VCaP (cell line): ENCODE measurements around the gene SPSB4.

ENCODE experiments used
- H3K27ac ChIP-seq: fragments of 450-650 bp; 2 replicates; pipeline ENCODE4 v1.5.1; 2017
- CTCF ChIP-seq: fragments of 450-650 bp; conservative IDR thresholded peaks from 2 replicates; pipeline ENCODE4 v1.5.1; 2017; ENCODE audit warnings: mild to moderate bottlenecking, moderate library complexity

SPSB4 gene

GRCh38 chr3:141019244-141019643 is 31.9 kb upstream of the SPSB4 start:
- no peak for TF ChIP-seq CTCF

GRCh38 chr3:141020143-141020830 is 30.9 kb upstream of the SPSB4 start:
- no peak for TF ChIP-seq CTCF
- H3K27ac ChIP-seq = no peak overlapping the region

More at GRCh38 chr3:141019244-141019643, 31.9 kb upstream of the SPSB4 start:
- no peak overlapping the region for H3K27ac ChIP-seq

- TF ChIP-seq CTCF = no peak
Observed at GRCh38 chr3:141021261-141021660, 29.9 kb upstream of the SPSB4 start.

GRCh38 chr3:141030296-141030695 is 20.9 kb upstream of the SPSB4 start:
- no peak for TF ChIP-seq CTCF
- H3K27ac ChIP-seq = no peak overlapping the region

More at GRCh38 chr3:141021261-141021660, 29.9 kb upstream of the SPSB4 start:
- H3K27ac ChIP-seq = no peak overlapping the region

- no peak overlapping the region for H3K27ac ChIP-seq
- no peak for TF ChIP-seq CTCF
Observed at GRCh38 chr3:141039589-141039988, 11.6 kb upstream of the SPSB4 start.

DNA sequence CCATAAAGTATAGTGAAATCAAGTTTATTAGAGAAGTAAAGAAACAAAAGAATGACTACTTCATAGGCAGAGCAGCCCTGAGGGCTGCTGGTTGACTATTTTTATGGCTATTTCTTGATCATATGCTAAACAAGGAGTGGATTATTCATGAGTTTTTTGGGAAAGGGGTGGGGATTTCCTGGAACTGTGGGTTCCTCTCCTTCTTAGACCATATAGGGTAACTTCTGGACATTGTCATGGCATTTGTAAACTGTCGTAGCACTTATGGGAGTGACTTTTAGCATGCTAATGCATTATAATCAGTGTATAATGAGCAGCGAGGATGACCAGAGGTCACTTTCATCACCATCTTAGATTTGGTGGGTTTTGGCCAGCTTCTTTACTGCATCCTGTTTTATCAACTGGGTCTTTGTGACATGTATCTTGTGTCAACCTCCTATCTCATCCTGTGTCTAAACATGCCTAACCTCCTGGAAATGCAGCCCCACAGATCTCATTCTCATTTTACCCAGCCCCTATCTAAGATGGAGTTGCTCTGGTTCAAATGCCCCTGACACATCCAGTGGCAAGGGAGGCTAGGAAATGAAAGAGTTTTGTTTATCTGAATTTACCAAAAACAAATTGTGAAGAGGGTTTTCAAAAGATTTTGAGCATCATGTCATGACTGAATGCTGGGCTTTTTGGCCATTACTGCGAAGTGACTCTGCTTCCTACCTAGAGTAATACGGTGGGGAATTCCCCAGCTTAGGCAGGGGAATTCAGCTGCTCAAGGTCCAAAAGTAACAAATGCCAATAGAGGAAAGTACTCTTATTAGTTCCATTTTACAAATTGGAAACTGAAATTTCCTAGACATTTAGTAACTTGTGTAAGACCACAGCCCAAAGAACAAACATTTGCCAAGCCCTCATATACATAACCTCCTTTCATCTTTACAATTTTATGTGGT is 6.2 kb upstream of the SPSB4 start:
- no peak overlapping the region for H3K27ac ChIP-seq
- TF ChIP-seq CTCF = no peak

GRCh38 chr3:141045849-141046248 is 5.3 kb upstream of the SPSB4 start:
- no peak for TF ChIP-seq CTCF
- no peak overlapping the region for H3K27ac ChIP-seq
